ENCODE measurements around the gene POLK.

POLK gene

DNA sequence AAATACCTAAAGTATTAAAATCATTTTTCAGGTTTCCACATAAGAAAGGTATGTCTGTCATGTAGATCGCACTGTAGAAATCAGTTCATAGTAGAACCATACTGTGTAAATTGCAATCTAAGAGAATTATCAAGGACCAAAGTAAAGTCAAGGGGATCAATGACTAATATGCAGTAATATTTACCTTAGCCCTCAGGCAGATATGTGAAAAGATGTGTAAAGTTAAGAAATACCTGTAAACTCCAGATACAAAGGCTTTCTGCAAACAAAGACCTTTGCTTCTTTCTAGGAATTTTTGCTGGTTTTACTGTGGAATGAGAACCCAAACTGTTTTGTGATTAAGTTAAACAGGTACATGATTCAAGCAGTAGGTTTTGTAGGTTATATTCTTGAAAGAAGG, 11.6 kb downstream of the POLK start:
- TF ChIP-seq EGR1 (IDR thresholded peaks at IDR 0.05) (no peak), TCF12 (IDR thresholded peaks at IDR 0.05; ENCODE audit: low read depth) (no peak), FOXM1 (IDR thresholded peaks at IDR 0.05; ENCODE audit: borderline replicate concordance, low read depth) (no peak), RAD21 (IDR thresholded peaks at IDR 0.05; ENCODE audit: low read depth) (no peak), EP300 (IDR thresholded peaks at IDR 0.05; ENCODE audit: borderline replicate concordance) (no peak), CREB1 (IDR thresholded peaks at IDR 0.05; ENCODE audit: low read depth) (no peak), CEBPB (IDR thresholded peaks at IDR 0.05) (no peak), TEAD4 (IDR thresholded peaks at IDR 0.05) (no peak), TAF1 (IDR thresholded peaks at IDR 0.05; ENCODE audit: low read depth) (no peak), ZBTB7A (IDR thresholded peaks at IDR 0.05; ENCODE audit: low read depth) (no peak), YY1 (IDR thresholded peaks at IDR 0.05; ENCODE audit: low read depth) (no peak), NFIC (IDR thresholded peaks at IDR 0.05) (no peak)
- TF ChIP-seq, protein P1, sequence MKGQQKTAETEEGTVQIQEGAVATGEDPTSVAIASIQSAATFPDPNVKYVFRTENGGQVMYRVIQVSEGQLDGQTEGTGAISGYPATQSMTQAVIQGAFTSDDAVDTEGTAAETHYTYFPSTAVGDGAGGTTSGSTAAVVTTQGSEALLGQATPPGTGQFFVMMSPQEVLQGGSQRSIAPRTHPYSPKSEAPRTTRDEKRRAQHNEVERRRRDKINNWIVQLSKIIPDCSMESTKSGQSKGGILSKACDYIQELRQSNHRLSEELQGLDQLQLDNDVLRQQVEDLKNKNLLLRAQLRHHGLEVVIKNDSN (IDR thresholded peaks at IDR 0.05): no peak
- TF ChIP-seq, protein P2, sequence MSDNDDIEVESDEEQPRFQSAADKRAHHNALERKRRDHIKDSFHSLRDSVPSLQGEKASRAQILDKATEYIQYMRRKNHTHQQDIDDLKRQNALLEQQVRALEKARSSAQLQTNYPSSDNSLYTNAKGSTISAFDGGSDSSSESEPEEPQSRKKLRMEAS (IDR thresholded peaks at IDR 0.05): no peak
- TF ChIP-seq, protein P3, sequence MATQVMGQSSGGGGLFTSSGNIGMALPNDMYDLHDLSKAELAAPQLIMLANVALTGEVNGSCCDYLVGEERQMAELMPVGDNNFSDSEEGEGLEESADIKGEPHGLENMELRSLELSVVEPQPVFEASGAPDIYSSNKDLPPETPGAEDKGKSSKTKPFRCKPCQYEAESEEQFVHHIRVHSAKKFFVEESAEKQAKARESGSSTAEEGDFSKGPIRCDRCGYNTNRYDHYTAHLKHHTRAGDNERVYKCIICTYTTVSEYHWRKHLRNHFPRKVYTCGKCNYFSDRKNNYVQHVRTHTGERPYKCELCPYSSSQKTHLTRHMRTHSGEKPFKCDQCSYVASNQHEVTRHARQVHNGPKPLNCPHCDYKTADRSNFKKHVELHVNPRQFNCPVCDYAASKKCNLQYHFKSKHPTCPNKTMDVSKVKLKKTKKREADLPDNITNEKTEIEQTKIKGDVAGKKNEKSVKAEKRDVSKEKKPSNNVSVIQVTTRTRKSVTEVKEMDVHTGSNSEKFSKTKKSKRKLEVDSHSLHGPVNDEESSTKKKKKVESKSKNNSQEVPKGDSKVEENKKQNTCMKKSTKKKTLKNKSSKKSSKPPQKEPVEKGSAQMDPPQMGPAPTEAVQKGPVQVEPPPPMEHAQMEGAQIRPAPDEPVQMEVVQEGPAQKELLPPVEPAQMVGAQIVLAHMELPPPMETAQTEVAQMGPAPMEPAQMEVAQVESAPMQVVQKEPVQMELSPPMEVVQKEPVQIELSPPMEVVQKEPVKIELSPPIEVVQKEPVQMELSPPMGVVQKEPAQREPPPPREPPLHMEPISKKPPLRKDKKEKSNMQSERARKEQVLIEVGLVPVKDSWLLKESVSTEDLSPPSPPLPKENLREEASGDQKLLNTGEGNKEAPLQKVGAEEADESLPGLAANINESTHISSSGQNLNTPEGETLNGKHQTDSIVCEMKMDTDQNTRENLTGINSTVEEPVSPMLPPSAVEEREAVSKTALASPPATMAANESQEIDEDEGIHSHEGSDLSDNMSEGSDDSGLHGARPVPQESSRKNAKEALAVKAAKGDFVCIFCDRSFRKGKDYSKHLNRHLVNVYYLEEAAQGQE (IDR thresholded peaks at IDR 0.05; ENCODE audit: low read depth): no peak

DNA sequence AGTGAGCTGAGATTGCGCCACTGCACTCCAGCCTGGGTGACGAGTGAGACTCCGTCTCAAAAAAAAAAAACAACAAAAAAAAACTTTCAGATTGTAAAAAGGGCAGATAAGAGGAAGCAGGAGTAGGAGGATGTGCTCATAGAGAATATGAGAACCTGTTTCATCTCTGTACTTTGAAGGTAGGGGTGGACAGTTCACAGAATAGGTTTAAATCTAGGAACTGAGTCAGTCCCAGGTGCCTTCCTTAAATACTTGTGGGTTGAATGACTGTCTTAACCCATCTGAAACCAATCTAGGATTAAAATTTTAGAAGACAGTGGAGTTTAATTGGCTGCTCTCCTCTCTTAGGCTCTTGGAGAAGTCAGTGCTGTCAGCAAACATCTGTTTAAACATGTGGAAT, 12.4 kb downstream of the POLK start:
- TF ChIP-seq RAD21 (IDR thresholded peaks at IDR 0.05; ENCODE audit: low read depth): no peak
- TF ChIP-seq, protein P1 (IDR thresholded peaks at IDR 0.05): no peak

DNA sequence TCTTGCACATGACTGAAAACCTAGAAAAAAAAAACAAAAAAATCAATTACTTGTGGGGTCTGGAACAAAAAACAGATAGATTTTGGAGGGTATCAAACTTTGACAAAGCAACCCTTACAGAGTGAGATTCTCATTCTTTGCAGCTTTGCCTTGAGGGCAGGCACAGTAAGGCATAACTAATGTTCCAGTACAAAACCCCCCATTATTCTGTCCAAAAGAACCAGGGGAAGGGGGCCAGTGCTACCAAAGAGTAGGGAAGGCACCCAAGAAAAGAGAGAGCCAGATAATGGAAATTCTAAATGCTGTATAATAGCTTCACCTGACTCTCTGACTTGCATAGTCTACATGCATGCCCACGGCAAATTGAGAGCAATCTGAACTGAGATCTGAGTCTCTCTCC, 12.9 kb downstream of the POLK start:
- no peak for TF ChIP-seq CEBPB (IDR thresholded peaks at IDR 0.05)
- no peak for TF ChIP-seq NFIC (IDR thresholded peaks at IDR 0.05)
- TF ChIP-seq, protein P2 (IDR thresholded peaks at IDR 0.05): no peak
- no peak for TF ChIP-seq TCF12 (IDR thresholded peaks at IDR 0.05; ENCODE audit: low read depth)
- TF ChIP-seq RAD21 (IDR thresholded peaks at IDR 0.05; ENCODE audit: low read depth): no peak
- TF ChIP-seq CREB1 (IDR thresholded peaks at IDR 0.05; ENCODE audit: low read depth): no peak

DNA sequence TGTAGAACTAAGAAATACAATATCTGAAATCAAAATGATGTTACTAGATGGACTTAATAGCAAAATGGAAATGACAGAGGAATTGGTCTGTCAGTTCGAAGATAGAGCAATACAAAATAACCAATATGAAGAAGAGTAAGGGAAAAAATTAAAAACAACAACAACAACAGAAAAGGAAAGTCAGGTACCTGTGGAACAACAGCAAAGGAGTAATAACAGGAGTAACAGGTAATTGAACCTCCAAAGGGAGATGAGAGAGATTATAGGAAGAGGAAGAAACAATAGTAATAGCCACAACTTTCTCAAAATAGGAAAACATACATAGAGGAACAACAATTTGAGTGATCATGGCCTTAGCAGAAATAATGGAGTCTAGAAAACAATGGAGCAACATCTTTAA, 13.7 kb downstream of the POLK start:
- TF ChIP-seq CREB1 (IDR thresholded peaks at IDR 0.05; ENCODE audit: low read depth) (no peak), ZBTB7A (IDR thresholded peaks at IDR 0.05; ENCODE audit: low read depth) (no peak), TEAD4 (IDR thresholded peaks at IDR 0.05) (no peak), NFIC (IDR thresholded peaks at IDR 0.05) (no peak), TAF1 (IDR thresholded peaks at IDR 0.05; ENCODE audit: low read depth) (no peak), RAD21 (IDR thresholded peaks at IDR 0.05; ENCODE audit: low read depth) (no peak), YY1 (IDR thresholded peaks at IDR 0.05; ENCODE audit: low read depth) (no peak), EGR1 (IDR thresholded peaks at IDR 0.05) (no peak), EP300 (IDR thresholded peaks at IDR 0.05; ENCODE audit: borderline replicate concordance) (no peak)
- TF ChIP-seq, protein P1 (IDR thresholded peaks at IDR 0.05): no peak
- TF ChIP-seq, protein P3 (IDR thresholded peaks at IDR 0.05; ENCODE audit: low read depth): no peak
- TF ChIP-seq, protein P2 (IDR thresholded peaks at IDR 0.05): no peak

DNA sequence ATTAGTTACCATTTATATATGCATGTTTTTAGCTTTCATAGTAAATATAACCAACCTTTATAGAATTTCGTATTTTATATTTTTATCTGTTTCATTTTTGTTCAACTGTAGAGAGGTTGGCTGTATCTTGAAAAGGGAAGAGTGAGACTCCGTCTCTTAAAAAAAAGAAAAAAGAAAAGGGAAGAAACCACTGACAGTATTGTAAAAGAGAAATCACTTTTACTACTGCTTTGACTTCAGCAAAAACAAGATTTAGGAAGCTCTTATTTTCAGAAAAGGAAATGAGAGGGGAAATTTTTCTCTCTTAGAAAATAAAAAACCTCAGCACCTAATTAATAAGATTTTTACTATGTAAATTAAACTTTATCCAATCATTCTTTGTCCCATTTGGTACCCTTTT, 14.4 kb downstream of the POLK start:
- TF ChIP-seq, protein P3 (IDR thresholded peaks at IDR 0.05; ENCODE audit: low read depth): no peak
- TF ChIP-seq, protein P2 (IDR thresholded peaks at IDR 0.05): no peak
- TF ChIP-seq TCF12 (IDR thresholded peaks at IDR 0.05; ENCODE audit: low read depth) (no peak), FOXM1 (IDR thresholded peaks at IDR 0.05; ENCODE audit: borderline replicate concordance, low read depth) (no peak), TEAD4 (IDR thresholded peaks at IDR 0.05) (no peak), CREB1 (IDR thresholded peaks at IDR 0.05; ENCODE audit: low read depth) (no peak), RAD21 (IDR thresholded peaks at IDR 0.05; ENCODE audit: low read depth) (no peak), ZBTB7A (IDR thresholded peaks at IDR 0.05; ENCODE audit: low read depth) (no peak), NFIC (IDR thresholded peaks at IDR 0.05) (no peak), EP300 (IDR thresholded peaks at IDR 0.05; ENCODE audit: borderline replicate concordance) (no peak), YY1 (IDR thresholded peaks at IDR 0.05; ENCODE audit: low read depth) (no peak), EGR1 (IDR thresholded peaks at IDR 0.05) (no peak), CEBPB (IDR thresholded peaks at IDR 0.05) (no peak), TAF1 (IDR thresholded peaks at IDR 0.05; ENCODE audit: low read depth) (no peak)
- TF ChIP-seq, protein P1 (IDR thresholded peaks at IDR 0.05): no peak
